ENCODE measurements around the gene KRT7.

- TF ChIP-seq YY1 (IDR thresholded peaks at IDR 0.05; ENCODE audit: insufficient read depth, insufficient read length) (no peak), SUZ12 (IDR thresholded peaks at IDR 0.05; ENCODE audit: extremely low read depth, insufficient read depth, insufficient read length) (no peak)
Observed at GRCh38 chr12:52224151-52224550, 8.9 kb upstream of the KRT7 start.
